PFSK-1 (cell line): Measurements from ENCODE around the gene CMBL.

Source experiments
- POLR2AphosphoS5 ChIP-seq: IDR thresholded peaks from 2 replicates; pipeline ENCODE4 v1.6.1; 2012; ENCODE audit warnings: low read depth, mild to moderate bottlenecking, control low read depth, low read length, moderate library complexity
- SIN3A ChIP-seq: IDR thresholded peaks from 2 replicates; pipeline ENCODE4 v1.6.1; 2012; ENCODE audit warnings: mild to moderate bottlenecking, low read length, moderate library complexity, borderline replicate concordance; ENCODE audit not compliant: insufficient read depth
- TAF1 ChIP-seq: IDR thresholded peaks from 2 replicates; pipeline ENCODE4 v1.6.1; 2012; ENCODE audit warnings: low read length, control low read depth, borderline replicate concordance; ENCODE audit not compliant: insufficient read depth

- TF ChIP-seq TAF1 (no peak), POLR2AphosphoS5 (no peak), SIN3A (no peak)
Observed at GRCh38 chr5:10317825-10318682, 10.4 kb upstream of the CMBL start.
